Dendritic cell treated with granulocyte-macrophage colony-stimulating factor and Interleukin-4, amounts not matched to agents 40 ng/mL and 50 ng/mL, for 4 days (primary cell): ENCODE measurements around the gene RNF150.
"Not testable (repeated sequence)": the region's sequence is repeated elsewhere in the genome, so short reads cannot be mapped to it uniquely, and the experiment has no call there.

ENCODE experiments used
- H3K27ac Mint-ChIP-seq: one replicate; pipeline ENCODE4 v1.8.0; 2022; ENCODE audit warnings: mild to moderate bottlenecking, mixed read lengths
- H3K27me3 Mint-ChIP-seq: one replicate; pipeline ENCODE4 v1.8.0; 2022; ENCODE audit warnings: mild to moderate bottlenecking, mixed read lengths
- H3K36me3 Mint-ChIP-seq: one replicate; pipeline ENCODE4 v1.8.0; 2022; ENCODE audit warnings: low read depth, mixed read lengths
- H3K4me1 Mint-ChIP-seq: one replicate; pipeline ENCODE4 v1.8.0; 2022; ENCODE audit warnings: low read depth, mixed read lengths
- H3K4me3 Mint-ChIP-seq: one replicate; pipeline ENCODE4 v1.8.0; 2022; ENCODE audit warnings: mild to moderate bottlenecking, moderate library complexity, mixed read lengths
- H3K9me3 Mint-ChIP-seq: one replicate; pipeline ENCODE4 v1.8.0; 2022; ENCODE audit warnings: mixed read lengths
- intact Hi-C: fragments of 100-400 bp; cut with micrococcal nuclease; formaldehyde crosslinking; loops from one replicate; pipeline ENCODE4 v1.15.0; 2022

RNF150 gene

DNA sequence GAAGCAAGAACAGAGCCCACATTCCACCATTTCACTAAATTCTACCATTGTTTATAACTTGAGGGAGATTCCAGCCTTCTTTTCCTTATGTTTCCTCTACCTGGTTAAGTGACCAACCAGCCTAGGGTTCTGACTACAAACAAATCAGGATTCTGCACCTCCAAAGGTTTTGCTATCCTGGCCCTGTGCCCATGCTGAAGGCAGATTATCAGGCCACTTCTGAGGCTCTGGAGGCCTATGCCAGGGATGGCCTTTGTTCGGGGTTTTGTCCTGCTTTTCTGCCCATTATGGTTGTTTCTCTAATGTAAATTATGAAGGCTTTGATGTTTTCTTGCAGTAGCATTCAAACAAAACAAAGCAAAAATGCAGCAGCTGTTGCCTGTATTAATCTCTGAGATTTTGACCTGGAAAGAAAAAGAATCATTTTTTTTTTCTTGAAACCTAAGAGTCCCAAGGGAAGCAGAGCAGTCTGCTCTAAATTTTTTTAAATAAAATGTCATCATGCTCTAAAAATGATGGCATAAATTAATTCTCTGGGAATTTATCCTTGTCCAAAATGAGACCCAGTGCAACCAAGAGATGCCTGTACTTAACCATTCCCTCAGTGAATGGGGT is 55.6 kb downstream of the RNF150 start:
- Mint-ChIP-seq H3K4me1 (peaks cover 5% of the 10 kb centered on the region), H3K27ac (no peak overlapping the region), H3K4me3 (no peak overlapping the region), H3K27me3 (no peaks in the 10 kb centered on the region), H3K36me3 (no peaks in the 10 kb centered on the region), H3K9me3 (no peaks in the 10 kb centered on the region)
- intact Hi-C loops: no loop called here

DNA sequence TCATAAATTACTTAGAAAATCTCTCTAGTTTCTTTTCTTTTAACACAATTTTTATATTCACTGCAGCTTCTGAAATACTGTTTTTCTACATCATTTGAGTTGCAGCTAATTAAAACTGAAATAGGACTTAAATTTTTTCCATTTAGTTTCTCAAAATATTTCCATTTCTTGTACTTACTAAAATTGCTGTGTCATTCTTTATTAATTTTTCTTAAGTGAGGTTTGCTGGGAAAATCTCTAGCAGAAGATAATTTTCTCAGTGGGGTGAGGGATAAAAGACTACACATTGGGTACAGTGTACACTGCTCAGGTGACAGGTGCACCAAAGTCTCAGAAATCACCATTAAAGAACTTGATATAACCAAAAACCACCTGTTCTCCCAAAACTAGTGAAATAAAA is 57.7 kb downstream of the RNF150 start:
- H3K4me1 Mint-ChIP-seq: peaks cover 5% of the 10 kb centered on the region
- H3K36me3 Mint-ChIP-seq: no peaks in the 10 kb centered on the region
- intact Hi-C loops: no loop called here
- no peaks in the 10 kb centered on the region for H3K27me3 Mint-ChIP-seq
- H3K27ac Mint-ChIP-seq: no peak overlapping the region
- H3K4me3 Mint-ChIP-seq: no peak overlapping the region
- H3K9me3 Mint-ChIP-seq: no peaks in the 10 kb centered on the region

DNA sequence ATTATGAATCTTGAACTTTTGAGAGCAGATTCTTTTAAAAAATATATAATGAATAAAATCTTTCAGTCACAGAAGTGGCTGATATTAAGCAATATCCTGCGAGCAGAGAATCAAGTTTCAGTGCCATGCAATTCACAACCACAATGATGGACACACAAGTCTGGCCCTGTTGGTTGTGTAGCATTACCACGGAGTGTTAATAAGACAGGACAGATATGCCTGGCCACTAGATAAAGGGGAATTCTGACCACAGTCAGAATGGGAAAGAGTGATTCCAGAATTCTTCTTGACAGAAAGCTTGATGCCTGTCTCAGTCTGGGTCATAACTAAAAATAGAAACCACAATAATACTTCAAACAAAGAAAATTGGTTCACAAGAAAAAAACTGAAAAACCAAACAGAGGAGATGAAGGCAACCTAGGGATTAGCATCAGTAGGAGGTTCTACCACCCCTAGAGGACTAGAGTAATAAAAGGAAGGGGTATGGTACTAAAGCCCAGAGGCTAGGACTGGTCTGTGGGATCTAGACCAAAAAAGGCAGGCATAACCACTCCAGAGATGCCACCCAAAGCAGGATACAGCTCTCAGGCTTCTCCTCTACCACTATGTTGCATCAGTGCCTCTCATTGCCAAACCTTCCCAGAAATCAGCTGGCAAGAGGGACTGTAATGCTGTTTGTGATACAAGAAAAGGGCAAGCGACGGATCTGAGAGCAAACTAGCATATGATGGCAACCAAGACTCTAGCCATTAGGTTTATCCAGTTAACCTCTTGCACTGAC is 59.0 kb downstream of the RNF150 start:
- Mint-ChIP-seq H3K4me3 (no peak overlapping the region), H3K27me3 (no peaks in the 10 kb centered on the region)

DNA sequence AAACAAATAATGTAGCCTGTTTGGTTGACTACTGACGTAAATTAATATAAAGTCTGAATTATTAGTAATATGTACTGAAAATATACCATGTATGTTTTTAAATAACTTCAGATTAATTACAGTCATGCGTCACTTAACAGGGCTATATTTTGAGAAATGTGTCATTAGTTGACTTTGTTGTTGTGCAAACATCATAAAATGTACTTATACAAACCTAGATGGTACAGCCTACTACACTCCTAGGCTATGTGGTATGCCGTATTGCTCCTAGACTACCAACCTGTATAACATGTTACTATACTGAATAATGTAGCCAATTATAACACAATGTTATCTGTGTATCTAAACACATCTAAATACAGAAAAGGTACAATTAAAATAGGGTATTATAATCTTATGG is 66.6 kb downstream of the RNF150 start:
- Mint-ChIP-seq H3K4me3 (no peak overlapping the region), H3K4me1 (no peaks in the 10 kb centered on the region), H3K9me3 (no peaks in the 10 kb centered on the region), H3K27ac (no peak overlapping the region), H3K36me3 (no peaks in the 10 kb centered on the region), H3K27me3 (no peaks in the 10 kb centered on the region)
- intact Hi-C loops: no loop called here

More for the DNA sequence above, 59.0 kb downstream of the RNF150 start:
- no peaks in the 10 kb centered on the region for H3K9me3 Mint-ChIP-seq
- H3K36me3 Mint-ChIP-seq: no peaks in the 10 kb centered on the region
- peaks cover 5% of the 10 kb centered on the region for H3K4me1 Mint-ChIP-seq
- H3K27ac Mint-ChIP-seq: no peak overlapping the region
- intact Hi-C loops: no loop called here

DNA sequence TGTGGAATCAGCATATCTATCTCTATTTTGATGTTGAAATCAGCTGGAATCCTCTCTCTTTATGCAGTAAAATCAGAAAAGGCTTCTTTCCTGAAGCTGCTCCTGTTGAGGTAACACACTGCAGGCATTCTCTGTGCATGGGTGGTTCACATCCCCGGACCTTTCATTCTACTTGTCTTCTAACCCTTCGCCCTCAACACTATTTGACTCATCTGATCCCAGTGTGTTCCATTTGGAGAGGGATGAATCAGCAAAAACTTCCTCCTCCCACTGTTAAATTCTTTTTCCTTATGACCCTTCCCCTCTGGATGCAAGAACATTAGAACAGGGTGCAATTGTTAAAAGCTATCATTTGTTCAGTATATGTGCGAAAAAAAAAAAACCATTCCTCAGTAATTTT is 67.4 kb downstream of the RNF150 start:
- Mint-ChIP-seq H3K4me1 (no peaks in the 10 kb centered on the region), H3K27me3 (no peaks in the 10 kb centered on the region), H3K36me3 (no peaks in the 10 kb centered on the region), H3K27ac (no peak overlapping the region), H3K9me3 (no peaks in the 10 kb centered on the region), H3K4me3 (no peak overlapping the region)
- intact Hi-C loops: no loop called here

DNA sequence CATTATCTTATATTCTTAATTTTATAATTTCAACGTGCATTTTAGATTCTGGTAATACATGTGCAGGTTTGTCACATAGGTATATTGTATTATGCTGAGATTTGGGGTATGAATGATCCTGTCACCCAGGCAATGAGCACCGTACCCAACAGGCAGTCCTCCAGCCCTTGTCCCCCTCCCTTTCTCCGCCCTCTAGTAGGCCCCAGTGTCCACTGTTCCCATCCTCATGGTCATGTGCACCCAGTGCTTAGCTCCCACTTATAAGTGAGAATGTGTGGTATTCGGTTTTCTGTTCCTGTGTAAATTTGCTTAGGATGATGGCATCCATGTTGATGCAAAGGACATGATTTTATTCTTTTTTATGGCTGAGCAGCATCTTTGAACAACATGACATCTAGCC is 70.6 kb downstream of the RNF150 start:
- intact Hi-C loops: no loop called here
- Mint-ChIP-seq H3K9me3 (no peaks in the 10 kb centered on the region), H3K36me3 (no peaks in the 10 kb centered on the region), H3K4me3 (no peak overlapping the region), H3K27ac (no peak overlapping the region), H3K27me3 (no peaks in the 10 kb centered on the region), H3K4me1 (no peaks in the 10 kb centered on the region)

DNA sequence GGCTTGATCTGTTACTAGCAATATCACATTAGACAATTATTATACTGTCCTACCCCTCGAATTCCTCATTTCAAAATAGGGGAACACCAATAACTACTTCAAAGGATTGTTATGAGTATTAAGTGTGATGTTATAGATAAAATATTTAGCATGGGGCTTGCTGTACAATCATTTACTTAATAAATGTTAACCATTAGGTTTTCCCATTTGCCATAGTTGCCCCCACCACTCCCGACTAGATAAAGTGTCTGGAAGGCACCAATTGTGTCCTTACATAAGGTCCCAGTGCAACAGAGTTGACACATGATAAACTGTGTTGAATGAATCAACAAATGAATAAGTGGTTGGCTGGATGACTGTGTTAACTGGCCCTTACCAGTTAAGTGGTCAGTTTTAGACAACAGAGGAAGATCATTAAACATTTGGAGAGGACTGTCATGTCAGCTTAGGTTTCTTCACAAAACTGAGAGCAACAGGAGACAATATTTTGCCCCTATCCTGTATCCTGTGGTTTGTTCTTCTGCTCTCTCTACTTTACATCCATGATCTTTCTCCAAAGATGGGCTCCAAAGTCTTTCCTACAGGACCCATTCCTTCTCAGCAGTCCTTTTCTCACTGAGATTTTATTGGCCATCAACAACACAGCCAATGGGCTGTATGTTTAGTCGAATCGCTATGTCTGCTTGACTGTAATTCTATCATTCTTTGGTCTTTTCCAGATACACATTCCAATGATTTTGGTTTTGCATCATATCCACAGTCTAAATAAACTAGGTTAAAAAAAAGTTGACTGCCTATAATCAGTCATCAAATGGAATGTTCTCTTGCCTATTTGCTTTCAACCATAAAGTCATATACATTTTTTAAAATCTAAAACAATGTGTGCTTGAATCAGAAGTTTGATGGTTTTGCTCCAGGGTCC is 74.4 kb downstream of the RNF150 start:
- Mint-ChIP-seq H3K4me3 (no peak overlapping the region), H3K36me3 (no peaks in the 10 kb centered on the region), H3K27ac (no peak overlapping the region), H3K9me3 (no peaks in the 10 kb centered on the region), H3K27me3 (no peaks in the 10 kb centered on the region), H3K4me1 (no peaks in the 10 kb centered on the region)
- intact Hi-C loops: no loop called here

DNA sequence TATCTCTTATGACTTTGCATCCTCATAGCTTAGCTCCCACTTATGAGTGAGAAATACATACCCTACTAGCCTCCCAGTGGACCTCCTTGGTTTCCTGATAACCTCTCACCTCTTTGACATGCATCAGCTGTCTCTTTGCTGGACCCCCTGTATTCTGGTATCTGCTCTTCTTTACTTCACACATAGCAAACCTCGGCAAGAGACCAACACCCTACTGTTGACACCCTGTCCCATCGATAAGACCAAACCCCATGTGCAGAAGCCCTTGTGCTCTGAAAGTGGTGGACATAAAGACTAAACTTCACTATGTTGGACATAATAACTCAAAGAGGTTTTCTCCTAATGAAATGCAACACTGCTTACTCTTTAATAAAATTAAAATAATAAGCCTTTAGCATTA is 75.7 kb downstream of the RNF150 start:
- Mint-ChIP-seq H3K9me3 (no peaks in the 10 kb centered on the region), H3K4me1 (no peaks in the 10 kb centered on the region), H3K36me3 (no peaks in the 10 kb centered on the region), H3K27ac (no peak overlapping the region), H3K4me3 (no peak overlapping the region), H3K27me3 (no peaks in the 10 kb centered on the region)
- intact Hi-C loops: no loop called here

GRCh38 chr4:141056473-141056872 is 76.8 kb downstream of the RNF150 start:
- Mint-ChIP-seq H3K9me3 (peaks cover 6% of the 10 kb centered on the region), H3K27me3 (no peaks in the 10 kb centered on the region), H3K4me1 (no peaks in the 10 kb centered on the region), H3K36me3 (no peaks in the 10 kb centered on the region), H3K27ac (no peak overlapping the region), H3K4me3 (no peak overlapping the region)
- intact Hi-C loops: no loop called here

DNA sequence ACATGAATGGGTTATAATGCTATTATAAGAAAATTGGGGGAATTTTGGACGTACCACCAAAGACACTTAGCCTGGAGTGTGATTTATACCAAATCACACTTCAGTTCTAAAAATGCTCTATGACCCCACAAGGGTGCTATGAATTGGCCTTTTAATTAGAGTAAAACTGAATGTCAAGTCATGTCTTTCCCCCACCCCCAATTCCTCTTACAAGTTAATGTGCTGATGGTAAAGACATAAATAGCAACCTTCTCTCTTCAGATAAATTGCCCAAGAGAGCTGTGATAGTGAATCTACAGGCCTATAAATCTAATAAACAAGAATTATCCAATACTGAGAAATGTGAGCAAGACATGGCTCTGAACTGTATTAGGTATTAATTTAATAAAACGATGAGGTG is 78.8 kb downstream of the RNF150 start:
- intact Hi-C loops: no loop called here
- Mint-ChIP-seq H3K27me3 (no peaks in the 10 kb centered on the region), H3K27ac (no peak overlapping the region), H3K9me3 (peaks cover 17% of the 10 kb centered on the region), H3K4me3 (no peak overlapping the region), H3K36me3 (no peaks in the 10 kb centered on the region), H3K4me1 (no peaks in the 10 kb centered on the region)

DNA sequence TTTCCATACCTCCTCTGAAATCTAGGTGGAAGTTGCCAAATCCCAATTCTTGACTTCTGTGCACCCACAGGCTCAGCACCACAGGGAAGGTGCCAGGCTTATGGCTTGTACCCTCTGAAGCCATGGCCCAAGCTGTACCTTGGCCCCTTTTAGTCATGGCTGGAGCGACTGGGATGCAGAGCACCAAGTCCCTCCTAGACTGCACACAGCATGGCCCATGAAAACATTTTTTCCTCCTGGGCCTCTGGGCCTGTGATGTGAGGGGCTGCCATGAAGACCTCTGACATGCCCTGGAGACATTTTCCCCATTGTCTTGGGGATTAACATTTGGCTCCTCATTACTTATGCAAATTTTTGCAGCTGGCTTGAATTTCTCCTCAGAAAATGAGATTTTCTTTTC is 82.3 kb downstream of the RNF150 start:
- H3K36me3 Mint-ChIP-seq, H3K27ac Mint-ChIP-seq, intact Hi-C loops, H3K4me3 Mint-ChIP-seq, H3K4me1 Mint-ChIP-seq, H3K27me3 Mint-ChIP-seq: not testable (repeated sequence)
- peaks cover 25% of the 10 kb centered on the region for H3K9me3 Mint-ChIP-seq

DNA sequence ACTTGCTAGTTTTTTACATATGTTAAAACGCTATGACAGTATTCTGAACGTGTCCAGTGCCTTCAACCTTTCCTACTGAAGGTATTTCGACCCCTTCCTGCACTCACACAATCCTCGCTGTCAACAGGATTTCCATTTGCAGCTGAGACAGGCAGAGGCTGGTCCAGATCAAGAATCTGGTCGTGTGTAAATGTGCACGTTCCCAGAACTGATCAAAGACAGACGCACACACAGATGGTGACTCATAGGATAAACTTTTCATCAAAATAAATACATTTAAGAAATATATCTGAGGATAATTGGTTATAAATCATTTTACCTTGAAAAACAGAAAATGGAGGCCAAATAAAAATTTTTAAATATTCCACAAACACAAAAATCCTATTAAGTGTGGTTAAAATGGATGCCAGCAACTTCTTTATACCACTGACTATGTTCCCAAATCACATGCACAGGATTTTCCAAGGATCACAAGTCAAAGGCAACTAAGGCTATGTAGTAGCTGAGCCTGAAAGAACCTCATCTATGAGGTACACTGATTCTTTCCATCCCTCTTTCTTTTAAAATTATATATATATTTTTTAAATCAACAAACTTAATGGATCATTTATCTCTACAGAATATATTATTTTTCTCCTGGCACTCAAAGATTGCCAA is 85.9 kb downstream of the RNF150 start:
- Mint-ChIP-seq H3K27ac (no peak overlapping the region), H3K9me3 (peaks cover 25% of the 10 kb centered on the region), H3K4me3 (no peak overlapping the region), H3K27me3 (no peaks in the 10 kb centered on the region), H3K4me1 (no peaks in the 10 kb centered on the region), H3K36me3 (no peaks in the 10 kb centered on the region)
- intact Hi-C loops: no loop called here

- H3K27ac Mint-ChIP-seq: no peak overlapping the region
- H3K4me1 Mint-ChIP-seq: no peaks in the 10 kb centered on the region
- no peaks in the 10 kb centered on the region for H3K27me3 Mint-ChIP-seq
- no peaks in the 10 kb centered on the region for H3K36me3 Mint-ChIP-seq
- intact Hi-C loops: no loop called here
- H3K9me3 Mint-ChIP-seq: peaks cover 17% of the 10 kb centered on the region
- H3K4me3 Mint-ChIP-seq: no peak overlapping the region
These were observed 87.0 kb downstream of the RNF150 start for GRCh38 chr4:141046255-141046654.

- intact Hi-C loops: no loop called here
- no peak overlapping the region for H3K27ac Mint-ChIP-seq
- H3K4me3 Mint-ChIP-seq: no peak overlapping the region
- H3K36me3 Mint-ChIP-seq: no peaks in the 10 kb centered on the region
- H3K9me3 Mint-ChIP-seq: peaks cover 12% of the 10 kb centered on the region
- no peaks in the 10 kb centered on the region for H3K4me1 Mint-ChIP-seq
- no peaks in the 10 kb centered on the region for H3K27me3 Mint-ChIP-seq
These were observed 87.4 kb downstream of the RNF150 start for GRCh38 chr4:141045848-141046247.
